Fibroblast of lung (primary cell): ENCODE data around the gene NR2F2.

ENCODE experiments used
- CTCF ChIP-seq, 2 donors: IDR thresholded peaks in 1 of 2; conservative IDR thresholded peaks in 1 of 2; 1 replicate in 1 of 2; 2 replicates in 1 of 2; pipeline ENCODE4 v1.5.1; 2011 to 2012; ENCODE audit warnings: low read length in 2 of 2, control low read depth in 1 of 2, inconsistent platforms in 1 of 2, low read depth in 1 of 2, mild to moderate bottlenecking in 1 of 2
- EZH2 ChIP-seq: IDR thresholded peaks from 2 replicates; pipeline ENCODE4 v1.5.1; 2012; ENCODE audit warnings: low read length, control low read depth, mild to moderate bottlenecking; ENCODE audit errors: missing control alignments

- TF ChIP-seq CTCF (conservative IDR thresholded peaks at IDR 0.05 in 1 of 2, IDR thresholded peaks at IDR 0.05 in 1 of 2; ENCODE audit: low read depth in 1 of 2, low read length in 2 of 2), result no peak
- TF ChIP-seq EZH2, result no peak
These were observed 7.0 kb downstream of the NR2F2 start for GRCh38 chr15:96337365-96338023.
